IMR-90 (cell line): ENCODE data around the gene OR5F1.

Experiments used
- BHLHE40 ChIP-seq: fragments of 150-350 bp; IDR thresholded peaks from 2 replicates; pipeline ENCODE4 v1.6.1; 2016; ENCODE audit warnings: mild to moderate bottlenecking, low read depth, low read length
- FOS ChIP-seq: fragments of 150-350 bp; IDR thresholded peaks from 2 replicates; pipeline ENCODE4 v1.6.1; 2016; ENCODE audit warnings: low read depth, low read length
- MAFK ChIP-seq: IDR thresholded peaks from 2 replicates; pipeline ENCODE4 v1.6.1; 2012; ENCODE audit warnings: low read depth, low read length, improper control_type of control experiment
- POLR2A ChIP-seq: IDR thresholded peaks from 2 replicates; pipeline ENCODE4 v1.6.1; 2012; ENCODE audit warnings: mild to moderate bottlenecking, low read depth, low read length
- RAD21 ChIP-seq: IDR thresholded peaks from 2 replicates; pipeline ENCODE4 v1.6.1; 2012; ENCODE audit warnings: low read length, improper control_type of control experiment
- RCOR1 ChIP-seq: IDR thresholded peaks from 2 replicates; pipeline ENCODE4 v1.6.1; 2012; ENCODE audit warnings: mild to moderate bottlenecking, low read length, improper control_type of control experiment; ENCODE audit not compliant: insufficient replicate concordance
- RFX5 ChIP-seq: IDR thresholded peaks from 2 replicates; pipeline ENCODE4 v1.8.0; 2012; ENCODE audit warnings: low read depth, mild to moderate bottlenecking, low read length, moderate library complexity
- TF ChIP-seq, protein P1 (sequence below): conservative IDR thresholded peaks from 2 replicates; pipeline ENCODE4 v1.5.1; 2012; ENCODE audit warnings: mild to moderate bottlenecking, low read depth, low read length, improper control_type of control experiment
- TF ChIP-seq, protein P2 (sequence below): fragments of 150-350 bp; IDR thresholded peaks from 2 replicates; pipeline ENCODE4 v1.6.1; 2017; ENCODE audit warnings: mild to moderate bottlenecking, antibody characterized with exemption, low read length, low read depth

DNA sequence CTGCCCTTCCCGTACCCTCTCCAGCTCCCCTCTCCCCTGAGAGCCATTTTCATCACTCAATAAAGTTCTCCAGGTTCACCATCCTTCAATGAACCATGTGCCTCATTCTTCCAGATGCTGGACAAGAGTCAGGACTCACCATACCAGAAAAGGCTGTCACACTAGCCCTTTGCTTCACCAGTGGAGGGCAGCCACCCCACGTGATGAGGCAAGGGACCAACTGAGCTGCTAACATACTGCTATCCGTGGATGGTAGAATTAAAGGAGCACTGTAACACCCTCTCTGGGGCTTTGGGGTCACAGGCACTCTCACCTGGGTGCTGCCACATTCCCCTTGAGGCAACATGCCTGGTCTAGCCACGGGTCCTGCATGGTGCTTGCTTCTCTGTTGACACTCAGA lies 45.1 kb downstream of the OR5F1 start:
- no peak for TF ChIP-seq POLR2A
- TF ChIP-seq, protein P1, sequence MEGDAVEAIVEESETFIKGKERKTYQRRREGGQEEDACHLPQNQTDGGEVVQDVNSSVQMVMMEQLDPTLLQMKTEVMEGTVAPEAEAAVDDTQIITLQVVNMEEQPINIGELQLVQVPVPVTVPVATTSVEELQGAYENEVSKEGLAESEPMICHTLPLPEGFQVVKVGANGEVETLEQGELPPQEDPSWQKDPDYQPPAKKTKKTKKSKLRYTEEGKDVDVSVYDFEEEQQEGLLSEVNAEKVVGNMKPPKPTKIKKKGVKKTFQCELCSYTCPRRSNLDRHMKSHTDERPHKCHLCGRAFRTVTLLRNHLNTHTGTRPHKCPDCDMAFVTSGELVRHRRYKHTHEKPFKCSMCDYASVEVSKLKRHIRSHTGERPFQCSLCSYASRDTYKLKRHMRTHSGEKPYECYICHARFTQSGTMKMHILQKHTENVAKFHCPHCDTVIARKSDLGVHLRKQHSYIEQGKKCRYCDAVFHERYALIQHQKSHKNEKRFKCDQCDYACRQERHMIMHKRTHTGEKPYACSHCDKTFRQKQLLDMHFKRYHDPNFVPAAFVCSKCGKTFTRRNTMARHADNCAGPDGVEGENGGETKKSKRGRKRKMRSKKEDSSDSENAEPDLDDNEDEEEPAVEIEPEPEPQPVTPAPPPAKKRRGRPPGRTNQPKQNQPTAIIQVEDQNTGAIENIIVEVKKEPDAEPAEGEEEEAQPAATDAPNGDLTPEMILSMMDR = no peak
- no peak for TF ChIP-seq FOS
- TF ChIP-seq BHLHE40 = no peak
- TF ChIP-seq, protein P2, sequence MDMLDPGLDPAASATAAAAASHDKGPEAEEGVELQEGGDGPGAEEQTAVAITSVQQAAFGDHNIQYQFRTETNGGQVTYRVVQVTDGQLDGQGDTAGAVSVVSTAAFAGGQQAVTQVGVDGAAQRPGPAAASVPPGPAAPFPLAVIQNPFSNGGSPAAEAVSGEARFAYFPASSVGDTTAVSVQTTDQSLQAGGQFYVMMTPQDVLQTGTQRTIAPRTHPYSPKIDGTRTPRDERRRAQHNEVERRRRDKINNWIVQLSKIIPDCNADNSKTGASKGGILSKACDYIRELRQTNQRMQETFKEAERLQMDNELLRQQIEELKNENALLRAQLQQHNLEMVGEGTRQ = no peak
- no peak for TF ChIP-seq RFX5
- TF ChIP-seq RCOR1 = no peak
- TF ChIP-seq MAFK = no peak
- no peak for TF ChIP-seq RAD21
